ENCODE measurements around the gene NEK6. TPM values are rescaled to one million over a fixed set of nuclear protein-coding genes. Genes with fewer than 3 reads are reported as not detected.

The NEK6 gene
- total RNA-seq, 1 donor from 2014 or later: 14.7 TPM

- no peak for DNase-seq (ENCODE audit: low read depth)
- no peak for TF ChIP-seq CTCF (IDR thresholded peaks at IDR 0.05; ENCODE audit: insufficient read depth, low read length, severe bottlenecking)
- no peak for FAIRE-seq
- H3K27me3 ChIP-seq (ENCODE audit: control insufficient read depth, insufficient read depth, low read length): no peaks in the 10 kb centered on the region
- H3K36me3 ChIP-seq (ENCODE audit: control insufficient read depth, insufficient read depth, low read length): peaks cover 14% of the 10 kb centered on the region
- H3K4me3 ChIP-seq (ENCODE audit: low read depth, low read length): no peak overlapping the region
Measured at GRCh38 chr9:124347206-124347967, 89.6 kb downstream of the NEK6 start.

- TF ChIP-seq CTCF (IDR thresholded peaks at IDR 0.05; ENCODE audit: insufficient read depth, low read length, severe bottlenecking): no peak
- FAIRE-seq (no peak), DNase-seq (ENCODE audit: low read depth) (no peak)
- no peak overlapping the region for H3K4me3 ChIP-seq (ENCODE audit: low read depth, low read length)
- H3K27me3 ChIP-seq (ENCODE audit: control insufficient read depth, insufficient read depth, low read length): no peaks in the 10 kb centered on the region
- peaks cover 18% of the 10 kb centered on the region for H3K36me3 ChIP-seq (ENCODE audit: control insufficient read depth, insufficient read depth, low read length)
Measured at GRCh38 chr9:124347968-124348358, 90.2 kb downstream of the NEK6 start.

DNA sequence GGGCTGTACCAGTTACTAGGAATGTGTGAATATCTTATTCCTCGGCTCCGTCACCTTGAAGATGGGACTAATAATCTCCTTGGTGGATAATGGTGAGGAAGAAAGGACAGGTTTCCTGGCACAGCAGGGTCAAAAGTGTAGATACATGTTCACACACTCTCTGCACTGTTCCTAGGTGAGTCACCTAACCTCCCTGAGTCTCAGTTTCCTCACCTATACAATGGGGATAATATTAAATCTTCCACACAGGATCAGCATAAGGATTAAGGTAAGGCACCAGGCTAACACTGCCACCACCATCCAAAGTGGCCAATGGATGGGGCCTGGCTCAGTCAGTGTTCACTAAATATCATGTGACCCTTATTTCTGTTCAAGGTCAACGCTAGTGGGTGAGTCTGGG, 90.6 kb downstream of the NEK6 start:
- H3K36me3 ChIP-seq (ENCODE audit: control insufficient read depth, insufficient read depth, low read length): peaks cover 22% of the 10 kb centered on the region

DNA sequence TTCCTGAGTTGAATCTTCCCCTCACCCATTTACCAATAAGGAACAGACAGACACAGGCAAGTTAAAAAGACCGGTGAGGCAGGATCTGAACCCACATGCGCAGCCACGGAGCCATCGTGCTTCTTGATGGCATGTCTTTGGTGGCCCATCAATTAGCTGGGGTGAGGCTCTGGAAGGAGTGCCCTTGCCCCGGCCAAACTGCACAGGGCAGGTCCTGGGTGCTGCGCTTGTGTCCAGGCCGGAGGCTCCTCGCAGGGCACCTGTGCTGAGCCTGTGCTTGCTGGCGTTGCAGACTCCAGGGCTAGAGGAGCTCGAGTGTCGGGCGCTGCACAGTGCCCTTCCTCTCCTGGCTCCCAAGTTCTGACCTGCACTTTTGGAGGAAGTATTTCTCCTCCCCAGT, 91.1 kb downstream of the NEK6 start:
- no peak for TF ChIP-seq CTCF (IDR thresholded peaks at IDR 0.05; ENCODE audit: insufficient read depth, low read length, severe bottlenecking)
- H3K27me3 ChIP-seq (ENCODE audit: control insufficient read depth, insufficient read depth, low read length): no peaks in the 10 kb centered on the region
- no peak for DNase-seq (ENCODE audit: low read depth)
- peak; percentile 77 for FAIRE-seq
- H3K36me3 ChIP-seq (ENCODE audit: control insufficient read depth, insufficient read depth, low read length): peaks cover 27% of the 10 kb centered on the region
- no peak overlapping the region for H3K4me3 ChIP-seq (ENCODE audit: low read depth, low read length)

More for the DNA sequence above, 90.6 kb downstream of the NEK6 start:
- H3K27me3 ChIP-seq (ENCODE audit: control insufficient read depth, insufficient read depth, low read length): no peaks in the 10 kb centered on the region
- no peak for DNase-seq (ENCODE audit: low read depth)
- TF ChIP-seq CTCF (IDR thresholded peaks at IDR 0.05; ENCODE audit: insufficient read depth, low read length, severe bottlenecking): no peak
- no peak overlapping the region for H3K4me3 ChIP-seq (ENCODE audit: low read depth, low read length)
- FAIRE-seq: no peak

- FAIRE-seq: no peak
- Histone ChIP-seq H3K4me3 (ENCODE audit: low read depth, low read length) (no peak overlapping the region), H3K27me3 (ENCODE audit: control insufficient read depth, insufficient read depth, low read length) (no peaks in the 10 kb centered on the region), H3K36me3 (ENCODE audit: control insufficient read depth, insufficient read depth, low read length) (peaks cover 27% of the 10 kb centered on the region)
- TF ChIP-seq CTCF (IDR thresholded peaks at IDR 0.05; ENCODE audit: insufficient read depth, low read length, severe bottlenecking): no peak
- no peak for DNase-seq (ENCODE audit: low read depth)
Measured at GRCh38 chr9:124349267-124349666, 91.5 kb downstream of the NEK6 start.
